Prostate gland (tissue), 2 donors: ENCODE data around the gene NTM.

Experiments
- CTCF ChIP-seq, 4 experiments: fragments of 200-600 bp in 2 of 4; fragments of 450-650 bp in 2 of 4; sonication (generic) in 2 of 4; IDR thresholded peaks; 1 replicate in 3 of 4; 2 replicates in 1 of 4; pipeline ENCODE4 v1.5.1; 2016 to 2019; ENCODE audit warnings: antibody characterized with exemption in 4 of 4, mild to moderate bottlenecking in 2 of 4, moderate library complexity in 2 of 4
- POLR2AphosphoS5 ChIP-seq: sonication (generic); formaldehyde crosslinking; IDR thresholded peaks from one replicate; pipeline ENCODE4 v1.6.1; 2017; ENCODE audit warnings: antibody characterized with exemption

- TF ChIP-seq POLR2AphosphoS5 (no peak), CTCF (IDR thresholded peaks at IDR 0.05) (no peak)
Observed at GRCh38 chr11:131790586-131790985, 420.2 kb downstream of the NTM start.
